ENCODE measurements around the gene ANKRD13C.

DNA sequence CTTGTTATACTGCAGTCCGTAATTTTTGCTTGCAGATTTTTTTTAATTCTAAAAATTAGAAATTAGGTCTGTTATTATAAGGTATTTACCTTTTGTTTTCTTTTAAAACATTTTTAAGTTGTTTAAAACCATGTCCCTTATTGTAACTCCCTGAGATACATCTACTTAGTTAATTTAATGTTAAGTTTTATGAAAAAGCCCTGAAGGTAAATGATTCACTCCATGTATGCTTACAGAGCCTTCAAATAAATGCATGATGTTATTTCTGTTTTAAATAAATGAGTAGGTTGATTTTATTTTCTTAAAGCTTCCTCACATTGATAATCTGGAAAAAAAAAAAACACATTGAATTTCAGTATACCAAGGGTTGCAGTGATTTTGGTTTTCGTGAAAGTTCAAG lies 125.9 kb downstream of the ANKRD13C start:
- TF ChIP-seq MAFK (IDR thresholded peaks at IDR 0.05; ENCODE audit: low read depth, low read length) = no peak
- TF ChIP-seq, protein P1, sequence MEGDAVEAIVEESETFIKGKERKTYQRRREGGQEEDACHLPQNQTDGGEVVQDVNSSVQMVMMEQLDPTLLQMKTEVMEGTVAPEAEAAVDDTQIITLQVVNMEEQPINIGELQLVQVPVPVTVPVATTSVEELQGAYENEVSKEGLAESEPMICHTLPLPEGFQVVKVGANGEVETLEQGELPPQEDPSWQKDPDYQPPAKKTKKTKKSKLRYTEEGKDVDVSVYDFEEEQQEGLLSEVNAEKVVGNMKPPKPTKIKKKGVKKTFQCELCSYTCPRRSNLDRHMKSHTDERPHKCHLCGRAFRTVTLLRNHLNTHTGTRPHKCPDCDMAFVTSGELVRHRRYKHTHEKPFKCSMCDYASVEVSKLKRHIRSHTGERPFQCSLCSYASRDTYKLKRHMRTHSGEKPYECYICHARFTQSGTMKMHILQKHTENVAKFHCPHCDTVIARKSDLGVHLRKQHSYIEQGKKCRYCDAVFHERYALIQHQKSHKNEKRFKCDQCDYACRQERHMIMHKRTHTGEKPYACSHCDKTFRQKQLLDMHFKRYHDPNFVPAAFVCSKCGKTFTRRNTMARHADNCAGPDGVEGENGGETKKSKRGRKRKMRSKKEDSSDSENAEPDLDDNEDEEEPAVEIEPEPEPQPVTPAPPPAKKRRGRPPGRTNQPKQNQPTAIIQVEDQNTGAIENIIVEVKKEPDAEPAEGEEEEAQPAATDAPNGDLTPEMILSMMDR (conservative IDR thresholded peaks at IDR 0.05; ENCODE audit: low read depth, low read length) = no peak
- TF ChIP-seq POLR2A (IDR thresholded peaks at IDR 0.05; ENCODE audit: low read depth, low read length) = no peak
- TF ChIP-seq RFX5 (IDR thresholded peaks at IDR 0.05; ENCODE audit: low read depth, low read length) = no peak
